H1 (cell line): ENCODE data around the gene SMOC2. TPM values are rescaled to one million over a fixed set of nuclear protein-coding genes. Genes with fewer than 3 reads are reported as not detected.

Source experiments
- CTCF ChIA-PET: fragments of 300-600 bp; sonication (Branson Sonifier 250); formaldehyde crosslinking; loops from one replicate; lab custom pipeline; 2021; ENCODE audit not compliant: partially characterized antibody; lab: Charles Lee
- POLR2A ChIA-PET: fragments of 300-600 bp; sonication (Branson Sonifier 250); formaldehyde crosslinking; loops from one replicate; lab custom pipeline; 2021; ENCODE audit warnings: inconsistent platforms; ENCODE audit not compliant: partially characterized antibody; lab: Charles Lee
- DNase-seq, 2 experiments: peaks; one replicate each; pipeline versions ENCODE4 v3.0.0 to v3.0.0-alpha.2; 2010 to 2022; ENCODE audit warnings: low spot score in 2 of 2, low read depth in 1 of 2, mixed read lengths in 1 of 2
- FAIRE-seq: peaks from 2 replicates; lab custom pipeline; 2011; peaks lifted over from hg19 to GRCh38; lab: Jason Lieb, UNC
- H2AFZ ChIP-seq: 2 replicates; pipeline ENCODE4 v1.8.1; 2012; ENCODE audit warnings: low read length, inconsistent platforms
- H2AK5ac ChIP-seq: 2 replicates; pipeline ENCODE4 v1.6.1; 2013; ENCODE audit warnings: low read depth, low read length
- H2BK120ac ChIP-seq: replicated peaks from 2 replicates; pipeline ENCODE3; 2013; ENCODE audit warnings: low read depth, low read length, inconsistent platforms
- H2BK12ac ChIP-seq: 2 replicates; pipeline ENCODE4 v1.6.1; 2013; ENCODE audit warnings: low read depth, low read length
- H2BK15ac ChIP-seq: 2 replicates; pipeline ENCODE4 v1.6.1; 2013; ENCODE audit warnings: low read length
- H2BK20ac ChIP-seq: 2 replicates; pipeline ENCODE4 v1.6.1; 2013; ENCODE audit warnings: low read length
- H2BK5ac ChIP-seq: 2 replicates; pipeline ENCODE4 v1.6.1; 2013; ENCODE audit warnings: low read depth, low read length
- H3K14ac ChIP-seq: 2 replicates; pipeline ENCODE4 v1.6.1; 2013; ENCODE audit warnings: inconsistent platforms; ENCODE audit not compliant: insufficient read length
- H3K18ac ChIP-seq: 2 replicates; pipeline ENCODE4 v1.6.1; 2013; ENCODE audit warnings: low read length; ENCODE audit errors: extremely low read depth
- H3K23ac ChIP-seq: 2 replicates; pipeline ENCODE4 v1.6.1; 2013; ENCODE audit warnings: inconsistent platforms; ENCODE audit not compliant: insufficient read length
- H3K23me2 ChIP-seq: 2 replicates; pipeline ENCODE4 v1.6.1; 2013; ENCODE audit warnings: low read depth, low read length
- H3K27ac ChIP-seq: 2 replicates; pipeline ENCODE4 v1.6.1; 2011; ENCODE audit warnings: low read depth, low read length, inconsistent platforms
- H3K27me3 ChIP-seq, 4 experiments: replicated peaks in 1 of 4; 1 replicate in 1 of 4; 2 replicates in 3 of 4; pipeline versions ENCODE4 v1.6.1 to v1.8.1; 2011 to 2013; ENCODE audit warnings: low read length in 3 of 4, mild to moderate bottlenecking in 3 of 4, inconsistent platforms in 2 of 4, mixed read lengths in 2 of 4, moderate library complexity in 1 of 4; ENCODE audit not compliant: control insufficient read depth in 3 of 4, insufficient read depth in 3 of 4; ENCODE audit errors: extremely low read depth in 1 of 4
- H3K36me3 ChIP-seq, 4 experiments: 2 replicates each; pipeline versions ENCODE4 v1.6.1 to v1.8.1; 2011 to 2013; ENCODE audit warnings: mild to moderate bottlenecking in 4 of 4, low read length in 3 of 4, moderate library complexity in 2 of 4, control low read depth in 1 of 4, inconsistent platforms in 1 of 4; ENCODE audit not compliant: insufficient read depth in 4 of 4, control insufficient read depth in 2 of 4
- H3K4ac ChIP-seq: replicated peaks from 2 replicates; pipeline ENCODE3; 2013; ENCODE audit warnings: low read length, low read depth, mixed read lengths, inconsistent platforms; ENCODE audit not compliant: insufficient read length
- H3K4me1 ChIP-seq, 4 experiments: replicated peaks in 1 of 4; 1 replicate in 1 of 4; 2 replicates in 3 of 4; pipeline versions ENCODE4 v1.6.1 to v1.8.1; 2011 to 2013; ENCODE audit warnings: low read length in 3 of 4, inconsistent platforms in 2 of 4, mixed read lengths in 1 of 4; ENCODE audit not compliant: insufficient read depth in 4 of 4, control insufficient read depth in 3 of 4
- H3K4me2 ChIP-seq, 2 experiments: 2 replicates each; pipeline versions ENCODE4 v1.6.1 to v1.8.1; 2011 to 2013; ENCODE audit warnings: low read depth in 2 of 2, low read length in 2 of 2, control low read depth in 1 of 2, inconsistent platforms in 1 of 2, mild to moderate bottlenecking in 1 of 2; ENCODE audit not compliant: insufficient read depth in 1 of 2
- H3K4me3 ChIP-seq, 4 experiments: fragments of 200-600, 300-600 bp in 1 of 4; sonication (generic), shearing (Covaris generic), sonication (Bioruptor Twin) in 1 of 4; 2 replicates each; pipeline versions ENCODE4 v1.5.1 to v1.8.1; 2011 to 2016; ENCODE audit warnings: low read length in 4 of 4, low read depth in 3 of 4, control low read depth in 2 of 4, inconsistent platforms in 2 of 4, mild to moderate bottlenecking in 2 of 4, mixed read lengths in 1 of 4, moderate library complexity in 1 of 4; ENCODE audit not compliant: insufficient read depth in 2 of 4; ENCODE audit errors: extremely low read depth in 1 of 4
- H3K56ac ChIP-seq: replicated peaks from 2 replicates; pipeline ENCODE3; 2013; ENCODE audit warnings: low read depth, mild to moderate bottlenecking, mixed read lengths, low read length, inconsistent platforms; ENCODE audit not compliant: insufficient read length
- H3K79me1 ChIP-seq: 2 replicates; pipeline ENCODE4 v1.6.1; 2013; ENCODE audit warnings: low read depth, low read length, control low read depth
- H3K79me2 ChIP-seq, 2 experiments: 2 replicates each; pipeline versions ENCODE4 v1.6.1 to v1.8.1; 2012 to 2013; ENCODE audit warnings: low read length in 2 of 2, mild to moderate bottlenecking in 2 of 2, inconsistent platforms in 1 of 2; ENCODE audit not compliant: insufficient read depth in 2 of 2, control insufficient read depth in 1 of 2
- H3K9ac ChIP-seq, 4 experiments: replicated peaks in 1 of 4; 1 replicate in 1 of 4; 2 replicates in 3 of 4; pipeline versions ENCODE4 v1.6.1 to v1.8.1; 2011 to 2013; ENCODE audit warnings: low read depth in 3 of 4, low read length in 3 of 4, control low read depth in 2 of 4, mild to moderate bottlenecking in 2 of 4, moderate library complexity in 2 of 4, inconsistent platforms in 1 of 4; ENCODE audit errors: extremely low read depth in 1 of 4
- H3K9me3 ChIP-seq, 2 experiments: 2 replicates each; pipeline versions ENCODE4 v1.6.1 to v1.8.1; 2012 to 2013; ENCODE audit warnings: mild to moderate bottlenecking in 2 of 2, moderate library complexity in 2 of 2, control low read depth in 1 of 2, inconsistent platforms in 1 of 2, low read depth in 1 of 2, low read length in 1 of 2, mixed read lengths in 1 of 2; ENCODE audit not compliant: insufficient read depth in 2 of 2
- H4K20me1 ChIP-seq, 2 experiments: replicated peaks in 1 of 2; 2 replicates each; pipeline versions ENCODE3 to v1.8.1; 2011 to 2013; ENCODE audit warnings: inconsistent platforms in 2 of 2, low read length in 2 of 2, mild to moderate bottlenecking in 1 of 2; ENCODE audit not compliant: insufficient read depth in 2 of 2, control insufficient read depth in 1 of 2
- H4K5ac ChIP-seq: 2 replicates; pipeline ENCODE4 v1.6.1; 2013; ENCODE audit warnings: low read length, low read depth, mixed read lengths, inconsistent platforms; ENCODE audit not compliant: insufficient read length
- H4K8ac ChIP-seq: 2 replicates; pipeline ENCODE4 v1.8.0; 2013; ENCODE audit warnings: mild to moderate bottlenecking, moderate library complexity, low read length, inconsistent platforms; ENCODE audit not compliant: insufficient read depth; ENCODE audit errors: extremely low read depth
- H4K91ac ChIP-seq: replicated peaks from 2 replicates; pipeline ENCODE3; 2013; ENCODE audit warnings: low read length, mixed read lengths, inconsistent platforms; ENCODE audit not compliant: insufficient read length
- BACH1 ChIP-seq: IDR thresholded peaks from 2 replicates; pipeline ENCODE4 v1.6.1; 2012; ENCODE audit warnings: low read length, improper control_type of control experiment
- BRCA1 ChIP-seq: IDR thresholded peaks from 2 replicates; pipeline ENCODE4 v1.6.1; 2012; ENCODE audit warnings: low read depth, low read length, improper control_type of control experiment
- CBX8 ChIP-seq: fragments of 300-800, 300-1000 bp; sonication (generic); IDR thresholded peaks from 2 replicates; pipeline ENCODE4 v1.7.1; 2016; ENCODE audit warnings: low read depth, low read length, borderline replicate concordance
- CHD1 ChIP-seq: IDR thresholded peaks from 2 replicates; pipeline ENCODE4 v1.6.1; 2012; ENCODE audit warnings: low read depth, low read length, improper control_type of control experiment
- CTBP2 ChIP-seq: IDR thresholded peaks from 2 replicates; pipeline ENCODE4 v1.7.0; 2011; ENCODE audit warnings: borderline replicate concordance, mild to moderate bottlenecking, moderate library complexity, mixed read lengths, low read length; ENCODE audit not compliant: insufficient read depth, insufficient read length
- EZH2 ChIP-seq: fragments of 200-600 bp; sonication (generic); IDR thresholded peaks from 2 replicates; pipeline ENCODE4 v1.7.1; 2012; ENCODE audit warnings: low read depth, mild to moderate bottlenecking, moderate library complexity, low read length, inconsistent platforms; ENCODE audit not compliant: severe bottlenecking
- KDM5A ChIP-seq: fragments of 200-600 bp; IDR thresholded peaks from 2 replicates; pipeline ENCODE4 v1.7.1; 2012; ENCODE audit warnings: mild to moderate bottlenecking, low read length, inconsistent platforms, mixed read lengths
- POLR2A ChIP-seq, 2 experiments: IDR thresholded peaks; 1 replicate in 1 of 2; 2 replicates in 1 of 2; pipeline ENCODE4 v1.6.1; 2011; ENCODE audit warnings: low read depth in 2 of 2, low read length in 2 of 2, mild to moderate bottlenecking in 2 of 2; ENCODE audit errors: control extremely low read depth in 1 of 2
- RAD21 ChIP-seq, 2 experiments: IDR thresholded peaks in 1 of 2; conservative IDR thresholded peaks in 1 of 2; 2 replicates each; pipeline ENCODE4 v1.6.1; 2011; ENCODE audit warnings: low read depth in 2 of 2, low read length in 2 of 2, improper control_type of control experiment in 1 of 2, inconsistent platforms in 1 of 2, mild to moderate bottlenecking in 1 of 2, moderate library complexity in 1 of 2
- SAP30 ChIP-seq: fragments of 300-600 bp; sonication (generic); IDR thresholded peaks from 2 replicates; pipeline ENCODE4 v1.7.1; 2012; ENCODE audit warnings: low read length, moderate library complexity, mild to moderate bottlenecking, inconsistent platforms; ENCODE audit not compliant: insufficient read depth, insufficient replicate concordance
- SIRT6 ChIP-seq: IDR thresholded peaks from one replicate; pipeline ENCODE4 v1.7.1; 2012; ENCODE audit warnings: low read length, inconsistent platforms
- SUZ12 ChIP-seq: fragments of 200-600 bp; sonication (generic); IDR thresholded peaks from 2 replicates; pipeline ENCODE4 v1.6.1; 2012; ENCODE audit warnings: mild to moderate bottlenecking, inconsistent platforms, low read length, moderate library complexity, mixed read lengths
- TBP ChIP-seq: IDR thresholded peaks from 2 replicates; pipeline ENCODE4 v1.6.1; 2011; ENCODE audit warnings: low read depth, low read length, improper control_type of control experiment
- WGBS, 2 experiments: shearing (Covaris generic) in 1 of 2; methylation state at CpG; one replicate each; pipeline versions ENCODE4 v1.1.6 to v1.1.7; 2013 to 2015; ENCODE audit warnings: low lambda C conversion rate in 2 of 2, mixed read lengths in 2 of 2, inconsistent platforms in 1 of 2, low coverage in 1 of 2, missing lambda C conversion rate in 1 of 2; ENCODE audit not compliant: insufficient replicate concordance in 2 of 2, insufficient coverage in 1 of 2, insufficient read length in 1 of 2; ENCODE audit errors: extremely low coverage in 1 of 2, missing lambda C conversion rate in 1 of 2; 5-methylcytosine and 5-hydroxymethylcytosine counted together
- polyA plus RNA-seq, 7 experiments: library from polyadenylated mRNA; depleted of rRNA in 3 of 7; stranded (reverse) in 5 of 7; unstranded in 2 of 7; fragments of >200 nt in 5 of 7; fragments of 200-250 nt in 2 of 7; gene quantifications; 1 replicate in 5 of 7; 2 replicates in 1 of 7; 4 replicates in 1 of 7; pipeline versions ENCODE4 v1.2.1 to v1.2.3, GENCODE V29; 2011 to 2013; ENCODE audit warnings: missing spikeins in 2 of 7, mixed read lengths in 2 of 7
- total RNA-seq: library from RNA; stranded (reverse); fragmentation: NEBNext Ultra II Directional; extraction: Animal tissue kit (Norgen Biotek cat#: 25700); gene quantifications from 2 replicates; pipeline ENCODE4 v1.2.1, GENCODE V29; 2021

SMOC2 gene
- total and polyA plus RNA-seq, 2 of the 8 experiments (the other 6 are each of a cell fraction or from before 2014, with no cell fraction given) = 7.7 to 8.5 TPM

DNA sequence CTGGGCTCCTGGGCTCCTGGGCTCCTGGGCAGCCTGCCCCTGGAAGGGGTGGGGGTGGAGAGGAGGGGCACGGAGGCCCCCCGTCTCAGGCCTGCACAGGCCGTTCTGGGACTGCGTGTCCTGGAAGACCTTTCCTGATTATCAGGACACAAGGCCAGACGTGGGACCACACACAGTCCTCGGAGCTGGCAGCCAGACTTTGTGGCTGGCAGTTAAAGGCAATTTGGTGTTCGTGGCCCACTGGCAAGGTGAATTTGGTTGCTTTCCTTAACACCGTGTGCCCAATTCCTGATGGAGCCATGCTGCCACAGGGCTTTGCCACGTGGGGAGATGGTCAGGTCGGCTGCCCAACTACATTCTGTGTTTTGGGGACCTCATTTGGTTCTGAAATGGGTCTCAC lies 113.5 kb downstream of the SMOC2 start:
- no peak overlapping the region for H2BK15ac ChIP-seq
- DNase-seq = no peak
- TF ChIP-seq CBX8 (no peak), CHD1 (no peak), TBP (no peak), CTBP2 (no peak), POLR2A (IDR thresholded peaks at IDR 0.05; ENCODE audit: control extremely low read depth in 1 of 2, low read depth in 2 of 2, low read length in 2 of 2) (no peak), SUZ12 (no peak), SIRT6 (no peak), EZH2 (no peak), SAP30 (no peak), KDM5A (no peak), BACH1 (no peak), RAD21 (IDR thresholded peaks at IDR 0.05 in 1 of 2, conservative IDR thresholded peaks at IDR 0.05 in 1 of 2; ENCODE audit: low read depth in 2 of 2, low read length in 2 of 2) (no peak), BRCA1 (no peak)

More for the DNA sequence above, 113.5 kb downstream of the SMOC2 start:
- Histone ChIP-seq H2AFZ (no peak overlapping the region), H4K20me1 (peaks cover 0 to 5% of the 10 kb centered on the region in 2 experiments), H3K27ac (no peak overlapping the region), H3K27me3 (no peaks in the 10 kb centered on the region), H3K23me2 (0 out of 2 replicates have a peak, but pooled peaks cover 2% of the 10 kb centered on the region), H4K8ac (no peak overlapping the region), H3K4me2 (no peak overlapping the region), H3K23ac (no peak overlapping the region), H3K56ac (no peak overlapping the region), H2BK12ac (no peak overlapping the region), H4K5ac (no peak overlapping the region), H3K14ac (no peak overlapping the region), H3K4ac (no peak overlapping the region), H3K9me3 (no peaks in the 10 kb centered on the region), H2AK5ac (no peak overlapping the region), H2BK120ac (no peak overlapping the region), H3K4me1 (no peaks in the 10 kb centered on the region), H3K79me2 (no peaks in the 10 kb centered on the region), H3K18ac (peak overlapping the region; percentile 2; the same call in 1 of the 2 replicates), H3K36me3 (no peaks in the 10 kb centered on the region), H3K4me3 (no peak overlapping the region), H4K91ac (no peak overlapping the region), H3K79me1 (no peaks in the 10 kb centered on the region), H3K9ac (no peak overlapping the region), H2BK5ac (no peak overlapping the region), H2BK20ac (no peak overlapping the region)
- ChIA-PET CTCF (interaction anchor here (1.2 to 1.6 kb wide), 3 partner anchors 24 to 157 kb away, joined by 3 read pairs; no protein-coding TSS in a partner anchor), POLR2A (interaction anchor here (0.6 to 0.7 kb wide), 2 partner anchors 28 to 120 kb away, joined by 3 read pairs; no protein-coding TSS in a partner anchor)
- no peak for FAIRE-seq
- WGBS, 2 experiments = 85% methylated on average over 10 of the region's 10 CpGs; no CpG with 5 or more reads in 1 of the 2 experiments
